ENCODE measurements around the gene PTTG2.

PTTG2 gene

DNA sequence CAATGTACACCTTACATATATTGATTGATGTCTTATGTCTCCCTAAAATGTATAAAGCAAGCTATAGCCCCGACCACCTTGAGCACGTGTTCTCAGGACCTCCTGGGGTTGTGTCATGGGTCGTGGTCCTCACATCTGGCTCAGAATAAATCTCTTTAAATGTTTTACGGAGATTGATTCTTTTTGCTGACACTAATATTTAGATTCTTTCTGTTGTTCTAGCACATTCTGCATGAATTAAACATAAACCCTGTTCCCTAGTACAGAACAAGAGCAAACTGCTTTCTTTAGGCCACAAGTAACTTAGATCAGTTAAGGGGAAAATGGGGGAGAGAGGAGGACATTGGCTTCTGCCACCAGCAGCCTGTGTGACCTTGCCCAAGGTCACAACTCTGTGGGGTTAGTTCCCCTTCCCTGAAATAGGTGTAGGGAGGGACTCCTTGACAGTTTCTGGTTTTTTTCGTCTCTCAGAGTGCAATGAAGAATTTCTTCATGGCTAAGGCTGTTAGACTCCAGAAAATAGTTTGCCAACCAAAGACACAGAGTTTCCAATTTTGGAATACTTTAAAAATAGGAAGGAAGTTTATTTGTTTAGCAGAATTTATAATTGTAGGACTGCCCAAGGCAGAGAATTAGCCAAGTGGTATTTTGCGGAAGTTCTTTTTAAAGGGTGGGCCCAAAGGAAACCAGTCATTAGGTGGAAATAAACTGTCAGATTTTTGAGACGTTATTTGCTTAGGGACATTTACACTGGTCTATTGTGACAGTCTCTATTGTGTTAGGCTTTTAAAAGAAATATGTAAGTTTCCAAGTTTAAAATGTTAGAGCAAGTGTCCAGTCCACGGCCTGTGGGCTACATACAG is 29.4 kb downstream of the PTTG2 start:
- DNase-seq = no peak

DNA sequence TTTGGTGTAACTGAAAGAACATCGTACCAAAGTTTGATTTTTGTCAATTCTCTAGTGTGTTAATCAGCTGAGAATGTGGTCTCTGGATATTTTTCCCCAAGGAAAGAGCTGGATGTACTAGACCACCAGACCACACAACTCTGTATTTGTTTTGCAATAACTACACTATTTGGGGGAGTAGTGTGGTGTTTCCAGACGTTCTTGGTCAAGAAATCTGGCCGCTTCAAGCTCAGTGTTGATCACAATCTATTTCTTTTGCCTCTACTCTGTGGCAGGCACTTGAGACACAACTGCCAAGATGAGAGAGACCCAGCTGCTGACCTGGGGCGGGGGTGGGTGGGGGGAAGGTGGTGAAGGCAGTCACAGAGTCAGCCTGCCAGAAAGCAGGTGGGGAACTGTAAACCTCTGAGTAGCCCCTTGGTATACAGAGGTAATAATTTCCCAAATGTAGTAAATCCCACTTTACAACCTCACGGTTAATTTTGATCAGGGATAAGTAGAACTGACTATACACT is 30.6 kb downstream of the PTTG2 start:
- no peak for DNase-seq

DNA sequence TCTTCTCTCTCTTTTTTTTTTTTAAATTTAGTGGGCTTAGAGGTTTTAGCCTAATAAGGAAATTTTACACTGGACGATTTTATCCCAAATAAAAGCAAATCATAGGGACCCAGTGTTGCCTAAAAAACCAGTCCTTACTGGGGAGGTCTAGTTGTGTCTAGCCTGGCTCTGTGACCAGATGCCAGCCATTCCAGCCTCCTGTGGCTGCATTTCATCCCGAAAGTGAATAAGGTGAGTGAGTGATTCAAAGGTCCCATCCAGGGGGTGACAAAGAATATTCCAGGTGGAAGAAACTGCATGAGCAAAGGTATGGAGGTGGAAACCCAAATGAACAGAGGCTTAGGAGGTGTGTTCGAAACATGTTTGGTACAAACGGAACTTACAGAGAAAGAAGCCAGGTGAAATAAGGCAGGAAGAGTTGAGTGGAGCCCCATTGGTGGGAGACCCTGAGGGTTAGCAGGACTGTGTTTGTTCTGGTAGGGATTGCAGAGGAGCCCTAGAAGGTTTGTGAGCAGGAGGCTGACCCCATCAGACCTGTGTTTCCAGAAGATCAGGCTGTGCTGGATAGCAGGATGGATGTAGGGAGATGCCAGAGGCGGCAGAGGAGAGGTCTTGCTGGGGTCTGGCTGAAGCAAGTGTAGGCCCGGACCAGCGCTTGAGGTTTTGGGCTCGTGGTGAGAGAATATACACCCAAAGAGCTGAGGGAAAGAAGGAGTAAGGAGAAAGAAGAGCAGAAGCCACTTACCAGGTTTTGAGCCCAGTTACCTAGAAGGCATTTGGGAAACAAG is 31.6 kb downstream of the PTTG2 start:
- DNase-seq = no peak

- no peak for DNase-seq
These were observed 33.6 kb downstream of the PTTG2 start for GRCh38 chr4:37993806-37994205.

DNA sequence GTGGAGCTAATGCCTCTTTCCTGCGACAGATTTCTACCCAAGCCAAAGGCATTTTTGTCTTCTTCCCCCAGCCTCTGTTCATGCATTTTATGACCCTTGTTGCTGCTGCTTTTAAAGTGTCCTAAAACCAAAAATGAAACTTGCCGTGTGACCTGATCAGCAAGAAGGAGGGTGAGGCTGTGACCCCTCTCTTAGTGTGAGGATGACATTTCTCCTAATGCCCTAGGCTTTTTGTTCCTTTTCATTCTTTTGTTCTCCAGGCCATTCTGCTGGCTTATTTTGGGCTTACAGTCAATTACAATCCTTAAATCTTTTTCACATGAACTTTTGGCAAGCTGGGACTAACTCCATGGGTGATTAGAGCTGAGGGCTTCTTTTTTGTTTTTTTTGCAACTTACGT is 34.4 kb downstream of the PTTG2 start:
- DNase-seq = no peak

DNA sequence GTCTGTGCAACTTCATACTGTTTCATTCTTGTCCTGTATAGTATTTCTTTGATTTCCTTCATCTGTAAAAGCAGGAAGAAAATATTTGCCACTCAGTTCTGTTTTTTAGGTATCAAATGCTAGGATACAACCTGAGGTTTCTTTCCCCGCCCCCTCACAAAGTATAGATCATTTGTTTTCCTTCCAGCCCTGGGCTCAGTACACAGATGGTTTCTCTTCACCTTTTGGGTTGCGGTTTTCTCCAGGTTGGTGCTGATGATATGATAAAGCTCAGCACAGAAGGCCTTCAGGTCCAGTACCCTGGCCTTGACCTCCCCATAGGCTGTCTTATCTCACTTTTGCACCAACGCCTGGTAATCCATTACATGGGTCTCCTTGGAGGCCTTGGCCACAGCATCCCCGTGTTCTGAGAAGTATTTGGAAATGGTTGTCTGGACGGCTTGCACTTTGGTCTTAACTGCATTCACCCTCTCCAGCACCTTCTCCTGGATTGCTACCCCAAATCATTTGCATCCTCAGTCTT is 35.2 kb downstream of the PTTG2 start:
- DNase-seq = no peak

DNA sequence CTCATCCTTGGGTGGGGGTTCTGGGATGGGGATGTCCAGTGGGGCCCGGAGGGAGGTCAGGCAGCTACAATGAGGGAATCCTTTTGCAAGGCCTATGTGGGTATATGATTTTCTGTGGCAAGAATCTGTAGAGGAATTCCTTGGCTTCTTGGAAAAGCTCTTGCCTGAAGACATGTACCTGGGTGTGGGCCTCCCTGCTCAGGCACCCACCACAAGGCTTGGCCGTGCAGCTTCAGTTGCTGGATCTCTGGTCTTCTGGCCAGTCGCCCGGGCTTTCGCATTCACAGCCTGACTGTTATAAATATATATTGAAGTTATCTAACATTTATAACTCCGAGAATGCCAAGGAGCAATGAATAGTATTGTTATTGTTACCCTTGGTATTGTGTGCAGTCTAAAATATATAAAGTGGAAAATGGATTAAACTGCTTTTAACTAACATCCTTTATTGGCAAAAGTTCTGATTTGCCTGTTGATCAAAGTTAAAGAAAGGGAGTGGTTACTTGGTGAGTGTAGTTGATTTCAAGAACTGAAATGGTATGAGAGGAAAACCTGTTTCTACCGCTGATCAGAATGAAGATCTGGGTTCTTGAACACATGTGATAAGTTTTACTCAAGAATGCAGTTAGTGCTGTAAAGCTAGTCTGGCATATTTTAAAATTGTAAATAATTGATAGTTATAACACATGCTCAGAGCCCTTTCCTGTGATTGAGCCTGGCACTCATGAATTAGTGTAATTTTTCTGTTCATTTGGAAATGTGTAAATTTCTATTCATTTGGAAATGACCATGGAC is 36.0 kb downstream of the PTTG2 start:
- DNase-seq = no peak

- no peak for DNase-seq
These were observed 38.0 kb downstream of the PTTG2 start for GRCh38 chr4:37998226-37998625.

DNA sequence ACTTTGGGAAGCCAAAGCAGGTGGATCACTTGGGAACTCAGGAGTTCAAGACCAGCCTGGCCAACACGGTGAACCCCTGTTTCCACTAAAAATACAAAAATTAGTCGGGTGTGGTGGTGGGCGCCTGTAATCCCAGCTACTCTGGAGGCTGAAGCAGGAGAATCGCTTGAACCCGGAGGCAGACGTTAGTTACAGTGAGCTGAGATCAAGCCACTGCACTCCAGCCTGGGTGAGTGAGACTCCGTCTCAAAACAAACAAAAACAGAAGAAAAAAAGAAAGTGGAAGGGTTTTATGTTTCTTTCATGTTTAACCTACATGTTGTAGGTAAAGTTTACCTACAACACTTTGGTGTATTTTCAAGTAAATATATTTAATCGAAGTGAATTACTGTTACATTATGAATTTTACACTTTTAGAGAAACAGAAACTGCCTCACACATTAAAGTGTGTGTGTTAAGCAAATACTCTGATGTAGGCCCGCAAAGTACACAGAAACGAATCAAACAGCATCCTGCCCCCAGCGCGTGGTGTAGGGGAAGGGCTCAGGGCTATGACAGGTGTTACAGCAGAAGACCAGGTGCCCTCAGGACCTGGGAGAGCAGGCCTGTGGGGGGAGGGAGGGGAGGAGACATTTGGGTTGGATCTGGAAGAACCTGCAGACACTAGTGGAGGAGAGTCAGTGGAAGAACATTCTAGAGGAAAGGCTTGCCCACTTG is 39.0 kb downstream of the PTTG2 start:
- DNase-seq = no peak

DNA sequence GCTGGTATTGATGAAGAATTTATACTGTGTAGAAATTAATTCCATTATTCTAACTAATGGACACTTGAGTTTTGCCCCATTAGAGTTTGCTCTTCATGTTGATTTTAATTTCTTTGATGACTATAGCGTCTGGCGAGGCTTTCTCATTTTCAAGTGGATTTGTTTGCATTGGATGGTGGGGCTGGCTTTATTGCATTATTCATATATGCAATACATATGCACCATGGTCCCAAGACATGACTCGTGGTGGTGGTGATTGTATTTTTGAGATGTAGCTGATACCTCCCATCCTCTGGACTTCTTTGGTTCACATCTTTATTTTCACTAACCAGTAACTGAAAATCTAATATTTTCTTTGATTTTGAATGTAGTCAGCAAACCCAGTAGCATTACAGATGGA is 39.8 kb downstream of the PTTG2 start:
- DNase-seq = no peak

GRCh38 chr4:38001927-38002326 is 41.7 kb downstream of the PTTG2 start:
- DNase-seq = no peak

DNA sequence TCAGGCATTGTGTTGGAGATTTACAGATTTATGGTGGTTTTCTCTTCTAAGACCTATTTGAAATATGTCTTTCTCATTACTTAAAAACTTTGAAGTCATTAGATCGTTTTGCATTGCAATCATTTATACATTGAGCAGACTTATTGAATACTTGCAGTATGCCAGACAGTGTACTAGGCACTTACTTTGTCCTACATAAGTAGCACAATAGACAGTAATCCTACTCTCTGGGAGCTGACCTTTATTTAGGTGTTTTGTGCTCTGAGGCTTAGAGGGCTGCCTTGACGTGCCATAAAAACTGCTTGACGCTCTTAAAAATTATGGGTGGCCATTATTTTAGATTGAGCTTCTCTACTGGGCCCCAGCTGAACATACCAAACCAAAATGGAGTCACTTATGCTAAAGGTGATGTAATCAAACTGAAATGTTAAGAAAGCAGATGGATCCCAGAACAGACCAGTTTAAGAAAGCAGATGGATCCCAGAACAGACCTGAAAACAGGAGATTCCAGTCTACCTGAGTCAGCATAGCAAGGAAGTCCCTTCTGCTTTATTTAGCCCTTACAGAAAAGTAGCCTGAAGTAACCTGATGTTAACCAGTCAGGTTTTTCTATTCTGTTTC is 42.4 kb downstream of the PTTG2 start:
- DNase-seq = no peak

DNA sequence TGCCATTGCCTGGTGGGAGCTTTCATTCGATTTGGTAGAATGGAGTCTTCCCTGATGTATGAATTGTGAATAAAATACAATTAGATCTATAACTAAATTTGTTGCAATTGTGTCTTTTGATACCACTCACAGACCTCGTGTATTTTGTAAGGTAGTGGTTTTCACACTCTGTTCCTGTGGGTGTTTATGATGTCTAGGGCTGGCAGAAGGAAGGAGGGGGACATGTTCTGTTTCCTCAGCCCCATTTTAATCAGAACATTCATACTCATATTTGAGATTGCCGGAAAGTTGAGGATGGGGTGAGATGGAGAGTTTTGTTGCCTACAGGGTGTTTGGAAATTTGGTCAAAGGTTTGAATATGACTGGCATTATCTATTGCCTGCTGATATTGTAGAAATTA is 42.9 kb downstream of the PTTG2 start:
- DNase-seq = no peak

- no peak for DNase-seq
These were observed 43.4 kb downstream of the PTTG2 start for GRCh38 chr4:38003628-38004027.

- no peak for DNase-seq
These were observed 43.9 kb downstream of the PTTG2 start for GRCh38 chr4:38004062-38004461.

DNA sequence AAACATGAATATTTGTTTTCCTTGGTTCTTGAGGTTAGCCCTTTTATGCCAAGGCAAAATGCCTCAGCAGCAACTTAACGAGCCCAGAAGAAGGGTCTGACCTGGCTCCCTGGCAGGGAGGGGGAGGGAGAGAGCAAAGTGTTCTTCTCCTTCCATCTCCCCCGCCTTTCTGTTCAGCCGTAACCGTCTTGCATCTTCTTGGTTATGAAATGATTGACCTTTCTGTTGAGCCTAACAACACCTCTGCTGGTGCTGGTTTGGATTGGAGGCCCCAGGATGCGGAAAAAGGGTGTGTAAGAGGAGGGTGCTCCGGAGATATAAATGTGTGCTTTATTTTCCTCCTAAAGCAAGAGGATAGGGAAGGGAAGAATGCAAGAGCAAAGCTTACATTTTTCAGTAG is 44.7 kb downstream of the PTTG2 start:
- DNase-seq = no peak

- DNase-seq = no peak
These were observed 45.4 kb downstream of the PTTG2 start for GRCh38 chr4:38005637-38006036.

- no peak for DNase-seq
These were observed 47.4 kb downstream of the PTTG2 start for GRCh38 chr4:38007645-38008044.

DNA sequence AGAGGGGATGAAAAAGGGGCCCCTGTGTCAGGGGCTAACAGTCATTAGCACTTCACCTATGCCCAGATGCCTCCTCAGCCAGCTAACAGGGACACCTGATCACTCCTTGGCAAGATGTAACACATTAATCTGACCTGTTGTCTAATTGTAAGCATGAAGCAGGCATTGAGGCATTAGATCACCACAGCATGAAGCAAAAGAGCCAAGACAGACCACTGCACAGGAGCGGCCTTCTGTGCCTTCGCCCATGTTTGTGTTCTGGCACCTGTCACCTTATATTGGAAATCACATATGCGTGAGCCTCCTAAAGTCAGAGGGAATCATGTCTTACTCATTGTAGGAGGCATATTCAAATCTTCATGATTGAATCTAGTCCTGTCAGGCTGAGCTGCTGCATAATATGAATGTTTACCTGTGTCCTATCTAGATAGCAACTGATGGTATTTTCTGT is 48.4 kb downstream of the PTTG2 start:
- DNase-seq = no peak

DNA sequence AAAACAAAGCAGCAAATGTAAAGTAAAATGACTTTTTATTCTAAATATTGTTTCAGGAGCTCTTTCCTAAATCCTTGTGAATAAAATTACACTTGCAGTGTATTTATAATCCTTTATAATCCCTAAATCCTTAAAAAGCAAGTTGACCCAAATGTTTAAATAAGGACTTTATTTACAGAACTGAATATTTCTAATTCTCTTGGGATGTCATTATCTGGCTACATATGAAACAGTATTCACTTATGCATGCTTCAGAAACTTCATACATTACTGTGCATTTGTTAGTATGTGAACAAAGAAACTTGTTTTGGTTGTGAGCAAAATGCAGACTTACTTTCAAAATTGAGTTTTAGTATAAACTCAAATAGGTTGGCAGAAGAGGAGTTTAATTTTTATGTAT is 49.2 kb downstream of the PTTG2 start:
- no peak for DNase-seq

DNA sequence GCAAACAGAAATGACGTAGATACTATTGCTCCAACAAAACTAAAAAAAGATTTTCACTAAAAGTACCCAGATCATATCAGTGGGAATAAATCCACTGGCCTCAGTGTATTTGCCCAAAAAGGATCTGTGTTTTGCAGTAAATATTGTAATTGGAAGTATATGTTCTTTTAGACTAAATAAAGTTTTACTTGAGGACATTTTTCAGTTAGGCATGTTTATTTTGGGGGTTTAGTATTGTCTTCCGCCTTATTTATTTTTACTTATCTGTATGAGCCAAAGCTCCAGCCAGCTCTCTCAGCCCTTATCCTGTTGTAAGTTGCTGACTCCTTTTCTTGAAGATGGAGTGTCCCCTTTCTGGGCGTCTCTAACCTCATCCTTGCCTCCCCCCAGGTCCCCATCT is 49.8 kb downstream of the PTTG2 start:
- no peak for DNase-seq

Data from NCI-H187 (cell line).